LNCAP (cell line): ENCODE results near the gene DSG2.

ENCODE experiments used
- TF ChIP-seq, protein P1 (sequence below): fragments of 450-650 bp; IDR thresholded peaks from 2 replicates; pipeline ENCODE4 v1.5.1; 2017; ENCODE audit warnings: mild to moderate bottlenecking

Gene DSG2

DNA sequence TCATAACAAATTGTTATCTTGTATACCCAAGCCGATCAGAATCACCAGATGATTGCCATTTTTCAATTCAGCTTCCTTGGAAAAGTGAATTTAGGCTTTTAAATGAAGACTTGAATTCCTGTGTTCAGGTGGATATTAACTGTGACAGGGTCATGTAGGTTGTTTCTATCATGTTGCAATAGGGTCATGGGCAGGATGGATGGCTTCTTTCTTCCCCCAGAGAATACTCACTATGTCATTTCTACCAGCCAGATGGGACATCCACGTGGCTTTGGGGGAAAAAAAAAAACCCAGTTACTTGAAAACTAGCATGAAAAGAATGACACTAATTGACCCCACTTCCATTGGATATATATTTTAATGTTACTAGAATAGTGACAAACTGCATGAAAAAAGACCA lies 14.6 kb upstream of the DSG2 start:
- TF ChIP-seq, protein P1, sequence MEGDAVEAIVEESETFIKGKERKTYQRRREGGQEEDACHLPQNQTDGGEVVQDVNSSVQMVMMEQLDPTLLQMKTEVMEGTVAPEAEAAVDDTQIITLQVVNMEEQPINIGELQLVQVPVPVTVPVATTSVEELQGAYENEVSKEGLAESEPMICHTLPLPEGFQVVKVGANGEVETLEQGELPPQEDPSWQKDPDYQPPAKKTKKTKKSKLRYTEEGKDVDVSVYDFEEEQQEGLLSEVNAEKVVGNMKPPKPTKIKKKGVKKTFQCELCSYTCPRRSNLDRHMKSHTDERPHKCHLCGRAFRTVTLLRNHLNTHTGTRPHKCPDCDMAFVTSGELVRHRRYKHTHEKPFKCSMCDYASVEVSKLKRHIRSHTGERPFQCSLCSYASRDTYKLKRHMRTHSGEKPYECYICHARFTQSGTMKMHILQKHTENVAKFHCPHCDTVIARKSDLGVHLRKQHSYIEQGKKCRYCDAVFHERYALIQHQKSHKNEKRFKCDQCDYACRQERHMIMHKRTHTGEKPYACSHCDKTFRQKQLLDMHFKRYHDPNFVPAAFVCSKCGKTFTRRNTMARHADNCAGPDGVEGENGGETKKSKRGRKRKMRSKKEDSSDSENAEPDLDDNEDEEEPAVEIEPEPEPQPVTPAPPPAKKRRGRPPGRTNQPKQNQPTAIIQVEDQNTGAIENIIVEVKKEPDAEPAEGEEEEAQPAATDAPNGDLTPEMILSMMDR = no peak

DNA sequence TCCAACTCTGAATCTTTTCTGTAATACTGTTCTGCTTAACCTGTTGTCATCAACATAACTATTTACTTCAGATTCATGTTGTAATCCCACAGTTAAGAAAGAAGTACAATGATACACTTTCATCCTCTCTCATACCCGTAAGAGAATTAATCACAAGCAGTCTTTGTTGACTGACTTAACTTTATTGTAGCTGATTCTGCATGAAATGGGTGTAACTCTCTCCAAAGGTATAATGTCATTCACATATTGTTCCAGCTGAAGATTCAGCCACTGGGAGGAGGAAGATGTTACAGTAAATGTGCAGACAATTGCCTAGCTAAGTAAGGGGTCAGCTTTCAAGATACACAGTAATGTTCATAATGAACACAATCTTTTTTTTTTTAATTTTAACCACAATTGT lies 13.5 kb upstream of the DSG2 start:
- TF ChIP-seq, protein P1 = no peak

DNA sequence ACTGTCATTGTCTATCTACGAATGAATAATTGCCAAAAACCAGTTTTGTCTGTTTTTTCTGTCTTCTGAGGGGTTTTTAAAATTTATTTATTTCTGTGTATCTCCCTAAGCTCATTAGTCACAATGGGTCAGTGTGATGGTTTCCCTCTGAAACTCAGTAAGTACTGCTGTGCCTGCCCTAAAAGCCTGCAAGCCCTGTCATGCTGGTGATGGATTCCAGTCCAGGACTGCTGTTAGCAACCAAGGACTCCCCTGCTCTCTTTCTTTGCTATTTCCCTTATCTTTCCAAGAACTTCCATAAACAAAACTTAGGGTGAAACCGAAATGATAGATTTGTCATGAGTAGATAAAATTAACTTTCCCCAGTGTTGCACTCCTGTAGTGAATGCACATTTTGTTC lies 11.8 kb upstream of the DSG2 start:
- TF ChIP-seq, protein P1 = no peak

DNA sequence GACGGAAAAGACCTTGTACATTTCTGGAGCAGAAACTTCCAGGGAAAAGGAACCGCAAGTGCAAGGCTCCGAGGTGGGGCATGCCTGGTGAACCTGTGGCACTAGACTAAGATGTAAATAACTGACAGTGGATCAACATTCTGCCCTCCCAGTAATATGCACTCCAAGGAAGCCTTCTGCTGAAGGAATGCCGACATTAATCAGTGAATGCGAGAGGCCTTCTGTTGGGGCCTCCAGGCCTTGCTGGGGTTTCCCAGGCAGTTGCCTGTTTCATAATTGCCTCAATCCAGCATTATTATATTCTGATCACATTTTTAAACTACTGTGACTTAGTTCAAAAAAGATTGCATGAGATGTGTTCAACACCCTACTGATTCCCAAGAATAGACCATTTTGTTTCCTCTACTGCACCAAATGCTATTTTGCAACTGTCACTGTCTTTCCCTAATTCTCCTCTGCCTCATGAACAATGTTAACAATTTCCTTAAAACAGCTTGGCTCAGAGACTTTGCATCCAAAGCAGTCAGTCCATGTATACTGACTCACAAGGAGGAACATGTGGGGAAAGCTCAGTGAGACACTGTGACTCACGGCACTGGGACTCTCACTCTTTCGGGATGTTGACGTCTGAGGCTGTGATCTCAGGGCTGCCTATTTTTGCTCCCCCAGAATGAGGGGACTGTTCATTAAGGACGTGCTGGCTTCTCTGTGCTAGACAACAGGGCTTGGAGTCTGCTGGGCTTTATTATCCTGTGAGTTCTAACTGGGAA lies 10.5 kb upstream of the DSG2 start:
- TF ChIP-seq, protein P1 = no peak

DNA sequence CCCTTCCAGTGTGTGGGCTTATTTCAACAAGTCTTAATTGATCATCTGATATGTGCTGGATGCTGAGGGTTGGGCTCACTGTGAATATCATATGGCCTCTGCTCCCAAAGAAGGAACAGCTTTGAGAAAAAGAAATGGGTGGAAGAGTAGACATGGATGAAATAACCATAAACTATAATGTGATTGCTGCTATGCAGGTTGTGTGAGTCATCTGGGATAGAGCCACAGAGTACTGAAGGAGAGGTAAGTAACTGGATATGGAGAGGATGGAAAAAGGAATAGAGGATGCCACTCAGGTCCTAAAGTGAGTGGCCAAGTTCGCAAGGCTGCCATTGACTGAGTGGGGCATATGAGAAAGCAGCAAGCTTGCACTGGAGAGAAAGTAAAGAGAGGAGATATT lies 8.7 kb upstream of the DSG2 start:
- TF ChIP-seq, protein P1 = no peak

DNA sequence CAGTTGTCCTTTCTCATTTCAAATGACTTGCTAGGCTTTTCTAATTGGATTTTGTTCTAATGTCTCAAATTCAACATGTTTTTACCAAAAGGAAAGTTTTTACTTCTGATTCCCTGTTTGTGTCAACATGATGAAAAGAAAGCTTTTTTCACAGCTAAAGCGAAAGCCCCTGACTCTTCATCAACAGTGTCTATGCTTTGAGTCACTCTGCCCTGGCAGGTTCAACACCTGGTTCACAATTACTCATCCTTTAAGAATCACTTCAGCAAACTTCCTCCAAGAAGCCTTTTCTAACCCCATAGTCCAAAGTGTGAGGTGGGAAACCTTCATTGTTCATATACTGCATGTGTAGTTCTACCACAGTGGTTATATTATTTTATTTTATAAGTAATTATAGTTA lies 7.6 kb upstream of the DSG2 start:
- TF ChIP-seq, protein P1 = no peak

DNA sequence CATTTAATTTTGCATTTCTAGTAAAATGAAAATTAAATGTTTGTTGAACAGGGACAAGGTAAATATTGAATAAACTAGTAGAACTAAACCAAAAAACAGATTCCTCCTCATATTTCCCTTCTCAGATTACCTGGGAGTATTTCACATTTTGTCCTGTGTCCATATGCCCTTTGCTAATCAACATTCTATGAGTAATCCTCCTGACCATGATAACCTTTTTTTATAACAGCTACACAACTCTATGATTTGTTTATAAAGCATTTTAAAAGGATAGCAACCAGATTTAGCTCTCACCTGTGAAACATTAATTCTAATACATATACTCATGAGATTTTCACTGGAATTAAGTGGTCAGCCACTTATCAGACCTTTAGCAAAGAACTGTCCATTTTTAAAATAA lies 7.1 kb upstream of the DSG2 start:
- TF ChIP-seq, protein P1 = no peak

DNA sequence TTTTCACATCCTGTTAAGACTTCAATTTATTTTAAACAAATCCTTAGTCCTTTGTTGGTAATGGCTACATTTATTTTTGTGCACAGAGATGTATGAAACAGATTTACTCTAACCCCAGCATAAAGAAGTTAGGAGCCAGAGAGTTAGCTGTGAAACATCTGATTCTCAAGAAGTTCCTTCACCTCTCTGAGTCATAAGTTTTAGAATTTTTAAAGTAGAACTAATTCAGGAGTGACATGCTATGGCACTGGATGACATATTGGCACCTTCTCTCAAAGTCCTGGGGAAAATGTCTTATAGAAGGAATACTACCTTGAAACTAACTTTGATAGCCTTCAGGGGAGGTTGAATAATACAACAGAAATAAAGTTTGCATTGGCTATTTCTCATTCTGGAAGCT lies 6.4 kb upstream of the DSG2 start:
- TF ChIP-seq, protein P1 = no peak
